DMS114 treated with DMSO at 0.1 percent for 48 hours (cell line): ENCODE measurements around the gene LILRB1.
"Not testable (repeated sequence)": the region's sequence is repeated elsewhere in the genome, so short reads cannot be mapped to it uniquely, and the experiment has no call there.

Experiments
- DNase-seq: peaks from one replicate; lab custom pipeline; 2025; ENCODE audit not compliant: unreplicated experiment; lab: John Stamatoyannopoulos, UW

LILRB1 gene

GRCh38 chr19:54624934-54625730 is 5.2 kb upstream of the LILRB1 start:
- DNase-seq, result not testable (repeated sequence)

DNA sequence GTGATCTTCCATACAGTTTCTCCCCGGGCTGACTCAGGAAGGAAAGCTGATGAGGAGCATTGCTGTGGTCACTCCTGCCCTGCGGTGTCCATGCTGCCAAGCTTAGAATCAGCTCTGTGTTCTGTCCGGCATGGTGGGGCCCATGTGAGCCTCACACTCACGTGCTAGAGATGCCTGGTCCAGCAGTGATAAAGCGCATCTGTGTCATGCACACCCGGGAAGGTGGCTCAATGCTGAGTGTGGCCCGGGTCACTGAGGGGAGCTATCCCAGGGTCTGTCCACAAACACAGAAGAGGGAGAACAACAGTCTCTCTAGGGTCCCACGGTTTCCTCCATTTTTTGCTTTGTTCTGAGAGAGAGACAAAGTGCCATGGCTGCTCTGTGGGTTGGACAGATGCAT is 3.5 kb upstream of the LILRB1 start:
- no peak for DNase-seq

- not testable (repeated sequence) for DNase-seq
These were observed 2.4 kb upstream of the LILRB1 start for GRCh38 chr19:54627912-54628311.

DNA sequence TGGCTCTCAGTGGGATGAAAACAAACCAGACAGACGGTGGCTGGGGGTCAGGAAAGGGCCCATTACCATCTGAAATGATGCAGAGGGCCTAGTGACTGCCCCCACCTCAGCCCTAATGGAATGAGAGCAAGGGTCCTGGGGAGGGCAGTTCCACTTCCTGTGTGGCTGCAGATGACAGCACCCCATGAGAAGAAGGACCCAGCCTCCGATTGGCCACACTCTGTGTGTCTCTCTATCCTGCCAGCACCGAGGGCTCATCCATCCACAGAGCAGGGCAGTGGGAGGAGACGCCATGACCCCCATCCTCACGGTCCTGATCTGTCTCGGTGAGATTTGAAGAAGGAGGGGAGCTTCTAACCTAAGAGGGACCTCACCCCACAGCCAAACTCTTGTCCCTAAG is 498 bp downstream of the LILRB1 start:
- no peak for DNase-seq

DNA sequence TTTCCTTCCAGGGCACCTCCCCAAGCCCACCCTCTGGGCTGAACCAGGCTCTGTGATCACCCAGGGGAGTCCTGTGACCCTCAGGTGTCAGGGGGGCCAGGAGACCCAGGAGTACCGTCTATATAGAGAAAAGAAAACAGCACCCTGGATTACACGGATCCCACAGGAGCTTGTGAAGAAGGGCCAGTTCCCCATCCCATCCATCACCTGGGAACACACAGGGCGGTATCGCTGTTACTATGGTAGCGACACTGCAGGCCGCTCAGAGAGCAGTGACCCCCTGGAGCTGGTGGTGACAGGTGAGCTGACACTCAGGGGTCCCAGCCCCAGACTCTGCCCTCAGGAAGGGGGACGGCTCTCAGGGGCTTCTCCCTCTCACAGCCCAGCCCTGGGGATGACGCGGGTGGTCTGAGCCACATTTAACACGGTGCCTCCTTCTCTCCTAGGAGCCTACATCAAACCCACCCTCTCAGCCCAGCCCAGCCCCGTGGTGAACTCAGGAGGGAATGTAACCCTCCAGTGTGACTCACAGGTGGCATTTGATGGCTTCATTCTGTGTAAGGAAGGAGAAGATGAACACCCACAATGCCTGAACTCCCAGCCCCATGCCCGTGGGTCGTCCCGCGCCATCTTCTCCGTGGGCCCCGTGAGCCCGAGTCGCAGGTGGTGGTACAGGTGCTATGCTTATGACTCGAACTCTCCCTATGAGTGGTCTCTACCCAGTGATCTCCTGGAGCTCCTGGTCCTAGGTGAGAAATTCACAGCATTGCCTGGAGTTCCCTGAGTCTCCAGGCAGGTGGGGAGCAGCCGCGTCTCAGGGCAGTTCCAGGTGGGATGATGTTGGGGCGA is 1.4 kb downstream of the LILRB1 start:
- not testable (repeated sequence) for DNase-seq

- DNase-seq, result not testable (repeated sequence)
These were observed 2.2 kb downstream of the LILRB1 start for GRCh38 chr19:54632517-54632916.

GRCh38 chr19:54633401-54633800 is 3.1 kb downstream of the LILRB1 start:
- no peak for DNase-seq

DNA sequence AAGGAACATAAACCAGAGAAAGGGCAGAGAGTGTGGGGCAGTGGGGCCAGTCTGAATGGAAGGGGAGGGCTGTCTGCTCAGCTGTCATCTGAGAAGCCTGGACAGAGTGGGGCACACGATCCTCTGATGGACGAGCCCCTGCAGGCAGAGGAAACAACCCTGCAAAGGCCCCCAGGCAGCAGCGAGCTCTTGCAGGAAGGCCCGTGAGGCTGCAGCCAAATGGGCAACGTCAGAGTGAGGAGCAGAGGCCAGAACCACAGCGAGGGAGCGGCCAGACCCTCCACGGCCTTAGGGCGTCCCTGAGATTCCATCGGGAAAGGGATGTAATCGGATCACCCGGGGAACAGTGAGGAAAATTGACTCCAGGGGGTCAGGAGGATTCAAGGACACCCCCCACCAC is 5.8 kb downstream of the LILRB1 start:
- DNase-seq, result not testable (repeated sequence)

GRCh38 chr19:54638683-54639082 is 8.4 kb downstream of the LILRB1 start:
- DNase-seq, result no peak

DNA sequence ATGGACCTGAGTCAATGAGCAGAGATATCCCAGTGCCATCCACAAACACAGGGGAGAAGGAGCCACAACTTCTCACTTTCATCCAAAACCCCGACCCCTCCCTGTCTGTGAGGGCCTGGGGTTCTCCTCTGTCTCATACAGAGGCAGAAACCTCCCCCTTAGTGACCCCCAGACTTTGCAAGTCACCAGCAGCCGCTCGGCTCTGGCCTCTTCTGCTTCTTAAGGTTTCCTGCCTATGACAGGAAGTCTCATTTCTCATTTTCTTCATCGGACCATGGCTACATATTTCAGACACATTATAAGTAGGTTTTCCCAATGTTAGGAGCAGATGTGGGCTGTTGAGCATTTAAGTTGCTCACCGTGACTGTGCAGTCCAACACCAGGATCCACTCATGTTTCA is 12.7 kb downstream of the LILRB1 start:
- DNase-seq, result not testable (repeated sequence)

DNA sequence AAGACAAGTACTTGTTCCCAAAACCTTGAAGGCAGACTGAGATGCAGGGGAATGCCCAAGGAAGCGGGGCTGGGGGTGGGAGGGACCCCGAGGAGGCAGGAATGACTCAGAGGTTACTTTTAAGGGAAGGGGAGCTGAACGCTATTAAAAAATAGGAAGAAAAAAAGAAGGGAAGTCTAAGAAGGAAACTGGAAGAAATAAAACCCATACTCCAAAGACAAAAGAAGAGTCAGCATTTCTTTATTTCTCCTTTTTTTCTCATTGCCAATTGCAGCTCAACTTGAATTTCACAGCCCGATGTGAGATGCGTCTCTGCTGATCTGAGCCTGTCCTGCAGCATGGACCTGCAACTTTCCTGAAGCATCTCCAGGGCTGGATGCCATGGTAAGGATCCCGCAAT is 13.3 kb downstream of the LILRB1 start:
- not testable (repeated sequence) for DNase-seq

DNA sequence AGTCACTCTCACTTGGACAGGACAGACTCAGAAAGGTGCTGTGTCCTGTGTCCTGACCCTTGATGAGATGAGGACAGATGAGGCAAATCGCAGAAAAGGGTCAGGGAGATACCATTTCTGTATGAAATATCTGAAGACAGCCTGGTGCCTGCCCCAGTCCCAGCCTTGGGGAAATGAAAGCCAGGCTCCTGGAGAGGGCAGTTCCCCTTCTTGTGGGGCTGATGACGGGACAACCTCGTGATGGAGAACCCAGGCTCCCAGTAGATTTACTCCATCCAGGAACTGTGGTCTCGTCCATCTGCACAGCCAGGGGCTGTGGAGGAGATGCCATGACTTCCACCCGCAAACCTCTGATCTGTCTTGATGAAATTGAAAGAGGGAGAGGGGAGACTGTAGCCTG is 13.8 kb downstream of the LILRB1 start:
- DNase-seq, result no peak

DNA sequence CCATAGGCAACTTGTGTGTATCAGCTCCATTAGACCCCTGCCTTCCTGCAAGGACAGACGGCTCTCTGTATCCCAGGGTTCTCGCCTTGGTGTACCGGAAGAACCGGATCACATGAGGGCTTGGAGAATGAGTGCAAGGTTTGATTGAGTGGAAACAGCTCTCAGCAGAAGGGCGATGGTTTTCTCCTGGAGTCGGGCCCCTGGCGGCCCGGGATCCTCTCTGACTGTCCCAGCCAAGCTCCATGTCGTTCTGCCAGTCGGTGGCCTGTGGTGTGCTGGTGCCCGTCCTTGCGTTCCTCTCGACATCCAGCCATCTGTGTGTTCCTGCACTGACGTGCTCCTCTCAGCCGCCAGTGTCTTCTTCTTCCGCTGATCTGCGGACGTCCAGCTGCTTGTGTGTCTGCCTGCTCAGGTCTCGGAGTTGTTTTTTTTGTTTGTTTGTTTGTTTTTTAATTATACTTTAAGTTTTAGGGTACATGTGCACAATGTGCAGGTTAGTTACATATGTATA is 16.1 kb downstream of the LILRB1 start:
- DNase-seq, result no peak

- DNase-seq, result no peak
These were observed 17.8 kb downstream of the LILRB1 start for GRCh38 chr19:54648129-54648528.

DNA sequence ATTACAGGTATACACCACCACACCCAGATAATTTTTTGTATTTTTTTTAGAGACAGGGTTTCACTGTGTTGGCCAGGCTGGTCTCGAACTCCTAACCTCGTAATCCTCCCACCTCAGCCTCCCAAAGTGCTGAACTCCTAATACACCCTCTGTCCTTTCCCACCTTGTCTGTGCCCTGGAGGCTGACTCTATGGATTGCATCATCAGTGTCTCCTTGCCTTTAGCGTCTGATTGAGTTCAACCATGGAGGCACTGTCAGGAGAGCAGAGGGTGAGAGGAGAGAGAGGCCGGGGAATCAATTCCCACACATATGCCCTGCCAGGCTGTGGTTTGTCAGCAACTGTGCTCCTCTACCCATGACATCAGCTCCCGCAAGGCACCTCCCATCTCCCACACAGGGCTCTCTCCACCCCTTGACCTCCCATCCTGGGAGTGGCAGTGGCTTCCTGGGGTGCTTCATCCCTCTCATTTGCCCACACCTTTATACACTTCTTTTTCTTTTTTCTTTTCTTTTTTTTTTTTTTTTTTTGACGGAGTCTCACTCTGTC is 19.9 kb downstream of the LILRB1 start:
- no peak for DNase-seq

DNA sequence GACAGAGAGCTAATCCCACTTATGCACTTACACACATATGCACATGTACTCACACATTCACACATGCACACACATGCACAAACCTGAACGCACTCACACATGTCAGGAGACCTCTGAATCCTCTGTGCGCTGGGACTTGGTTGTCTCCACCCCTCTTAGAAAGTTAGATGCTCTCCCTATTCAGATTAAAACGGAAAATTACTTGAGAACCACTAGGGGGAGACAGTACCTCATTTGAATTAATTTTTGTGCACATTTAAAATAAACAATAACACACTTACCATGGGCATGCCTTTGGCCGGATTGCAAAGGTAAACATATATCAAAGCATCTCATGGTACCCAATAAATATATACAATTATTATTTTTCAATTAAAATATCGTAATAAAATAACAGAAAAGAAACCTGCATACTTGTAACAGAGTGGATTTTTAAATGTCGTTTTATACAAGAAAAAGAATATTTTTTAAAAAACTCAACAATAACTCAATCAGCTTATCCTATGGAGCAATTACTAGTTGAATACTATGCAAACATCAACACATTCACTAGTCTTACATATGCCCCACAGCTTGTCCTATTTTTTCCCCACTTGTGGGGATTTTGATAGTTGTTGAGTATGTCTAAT is 23.0 kb downstream of the LILRB1 start:
- peak; percentile 72 for DNase-seq

GRCh38 chr19:54654447-54655321 is 24.4 kb downstream of the LILRB1 start:
- no peak for DNase-seq

GRCh38 chr19:54659300-54659699 is 29.0 kb downstream of the LILRB1 start:
- no peak for DNase-seq

DNA sequence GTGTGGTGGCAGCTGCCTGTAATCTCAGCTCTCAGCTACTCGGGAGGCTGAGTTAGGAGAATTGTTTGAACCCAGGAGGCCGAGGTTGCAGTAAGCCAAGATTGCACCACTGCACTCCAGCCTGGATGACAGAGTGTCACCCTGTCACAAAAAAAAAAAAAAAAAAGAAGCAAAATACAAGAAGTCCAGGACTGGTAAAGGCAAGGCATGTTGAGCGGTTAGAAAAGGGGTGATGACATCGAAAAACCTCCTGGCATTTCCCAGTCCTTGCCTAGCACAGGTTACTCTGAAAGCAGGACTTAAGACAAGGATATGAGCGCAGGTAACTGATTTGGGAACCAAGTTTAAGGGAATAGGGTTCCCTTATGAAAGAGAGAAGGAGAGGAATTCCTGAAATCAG is 30.0 kb downstream of the LILRB1 start:
- no peak for DNase-seq

- DNase-seq, result no peak
These were observed 30.7 kb downstream of the LILRB1 start for GRCh38 chr19:54660964-54661363.
